Subcutaneous adipose tissue (tissue), 4 donors: ENCODE measurements around the gene CLK2. TPM values are rescaled to one million over a fixed set of nuclear protein-coding genes. Genes with fewer than 3 reads are reported as not detected.

Experiments
- total RNA-seq, 4 donors: library from RNA; depleted of rRNA; stranded (reverse); fragments of >200 nt; gene quantifications; one replicate each; pipeline ENCODE4 v1.1.0, GENCODE V29; 2016
- TF ChIP-seq, protein P1 (sequence below): fragments of 450-650 bp; IDR thresholded peaks from one replicate; pipeline ENCODE4 v1.5.1; 2016; ENCODE audit warnings: low read depth, mild to moderate bottlenecking, control low read depth, antibody characterized with exemption, moderate library complexity

The CLK2 gene
- total RNA-seq, 4 donors from 2014 or later, result 23.5 to 36.7 (median 26.3) TPM

DNA sequence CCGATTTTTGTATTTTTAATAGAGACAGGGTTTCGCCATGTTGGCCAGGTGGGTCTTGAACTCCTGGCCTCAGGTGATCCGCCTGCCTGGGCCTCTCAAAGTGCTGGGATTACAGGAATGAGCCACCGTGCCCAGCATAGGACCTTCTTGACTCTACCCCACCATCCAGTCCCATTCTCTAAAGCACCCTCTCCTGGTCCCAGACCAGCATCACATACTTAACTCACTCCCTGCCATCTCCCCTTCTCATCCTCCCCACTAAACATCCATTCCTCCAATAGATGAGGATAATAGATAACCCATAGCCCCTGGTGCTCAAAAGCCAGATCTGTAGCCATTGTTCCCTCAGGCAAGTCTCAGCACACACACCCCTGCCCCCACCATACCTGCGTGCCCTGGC is 20.1 kb downstream of the CLK2 start:
- TF ChIP-seq, protein P1, sequence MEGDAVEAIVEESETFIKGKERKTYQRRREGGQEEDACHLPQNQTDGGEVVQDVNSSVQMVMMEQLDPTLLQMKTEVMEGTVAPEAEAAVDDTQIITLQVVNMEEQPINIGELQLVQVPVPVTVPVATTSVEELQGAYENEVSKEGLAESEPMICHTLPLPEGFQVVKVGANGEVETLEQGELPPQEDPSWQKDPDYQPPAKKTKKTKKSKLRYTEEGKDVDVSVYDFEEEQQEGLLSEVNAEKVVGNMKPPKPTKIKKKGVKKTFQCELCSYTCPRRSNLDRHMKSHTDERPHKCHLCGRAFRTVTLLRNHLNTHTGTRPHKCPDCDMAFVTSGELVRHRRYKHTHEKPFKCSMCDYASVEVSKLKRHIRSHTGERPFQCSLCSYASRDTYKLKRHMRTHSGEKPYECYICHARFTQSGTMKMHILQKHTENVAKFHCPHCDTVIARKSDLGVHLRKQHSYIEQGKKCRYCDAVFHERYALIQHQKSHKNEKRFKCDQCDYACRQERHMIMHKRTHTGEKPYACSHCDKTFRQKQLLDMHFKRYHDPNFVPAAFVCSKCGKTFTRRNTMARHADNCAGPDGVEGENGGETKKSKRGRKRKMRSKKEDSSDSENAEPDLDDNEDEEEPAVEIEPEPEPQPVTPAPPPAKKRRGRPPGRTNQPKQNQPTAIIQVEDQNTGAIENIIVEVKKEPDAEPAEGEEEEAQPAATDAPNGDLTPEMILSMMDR, result no peak

DNA sequence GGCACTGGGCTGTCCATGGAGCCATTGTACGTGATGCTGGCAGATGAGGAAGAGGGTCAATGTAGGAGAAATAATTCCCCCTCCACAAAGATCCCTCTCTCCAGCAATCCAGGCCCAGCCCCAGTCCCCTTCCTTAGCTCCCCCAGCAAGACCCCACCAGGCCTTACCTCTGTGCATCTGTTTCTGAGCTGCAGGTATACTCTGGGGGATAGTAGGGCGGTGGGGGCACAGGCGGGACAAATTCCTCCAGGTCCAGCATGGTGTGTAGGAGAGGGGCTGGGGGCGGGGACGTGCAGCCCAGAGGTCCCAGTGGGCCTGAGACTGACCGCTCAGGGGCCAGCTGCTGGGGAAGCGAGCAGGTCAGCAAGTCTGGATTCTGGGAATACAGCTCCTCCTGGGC is 21.7 kb downstream of the CLK2 start:
- TF ChIP-seq, protein P1, result no peak

DNA sequence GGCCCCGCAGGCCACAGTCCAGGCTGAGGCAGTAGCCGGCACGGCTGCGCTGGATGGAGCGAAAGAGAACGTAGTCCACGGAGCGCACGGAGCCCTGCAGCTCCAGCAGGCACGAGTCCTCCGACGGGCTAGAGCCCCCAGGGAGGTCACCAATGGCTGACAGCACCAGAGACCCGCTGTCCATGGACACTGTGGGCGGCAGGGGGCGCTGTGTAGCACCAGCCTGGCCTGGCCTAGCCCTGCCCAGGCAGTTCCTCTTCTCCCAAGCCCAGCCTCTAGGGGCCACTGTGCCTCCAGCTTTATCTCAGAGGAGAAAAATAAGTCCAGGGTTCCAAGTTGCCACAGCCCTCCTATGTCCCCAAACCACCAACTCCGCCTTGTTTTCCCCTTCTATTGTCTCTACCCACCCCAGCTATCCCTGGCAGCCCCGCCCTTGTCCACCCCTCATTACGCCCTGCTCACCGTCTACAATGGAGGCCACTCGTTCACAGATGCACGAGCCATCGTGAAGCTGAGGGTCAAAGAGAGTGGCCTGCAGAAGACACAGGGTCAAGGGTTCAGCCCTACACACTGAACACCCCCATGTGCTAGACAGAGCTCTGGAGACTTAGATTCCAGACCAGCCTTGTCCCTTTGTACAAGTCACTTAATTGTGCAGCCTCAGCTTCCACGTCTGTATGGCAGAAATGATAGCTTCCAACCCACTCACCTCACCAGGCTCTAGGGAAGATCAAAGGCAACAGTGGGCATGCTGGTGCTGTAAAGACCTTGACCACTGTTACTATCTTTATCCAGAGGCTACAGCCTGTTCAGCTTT is 22.5 kb downstream of the CLK2 start:
- TF ChIP-seq, protein P1, result no peak

DNA sequence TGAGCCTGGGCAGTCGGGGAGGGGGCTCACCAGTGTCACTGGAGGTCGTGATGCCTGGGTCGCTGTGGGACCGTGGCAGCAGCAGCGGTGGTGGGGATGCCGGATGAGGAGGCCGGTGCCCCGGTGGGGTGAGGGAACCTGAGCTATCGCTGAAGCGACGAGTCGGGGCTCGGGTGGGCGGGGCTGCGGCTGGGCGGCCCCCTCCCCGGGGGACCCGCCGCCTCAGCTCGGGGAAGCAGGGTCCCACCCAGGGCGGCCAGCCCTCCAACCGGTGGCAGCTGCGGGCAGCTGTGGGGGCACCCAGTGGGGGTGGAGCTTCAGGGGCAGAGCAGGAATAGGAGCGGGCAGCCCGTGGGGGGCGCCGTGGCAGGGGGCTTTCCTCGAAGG is 23.1 kb downstream of the CLK2 start:
- TF ChIP-seq, protein P1, result no peak

DNA sequence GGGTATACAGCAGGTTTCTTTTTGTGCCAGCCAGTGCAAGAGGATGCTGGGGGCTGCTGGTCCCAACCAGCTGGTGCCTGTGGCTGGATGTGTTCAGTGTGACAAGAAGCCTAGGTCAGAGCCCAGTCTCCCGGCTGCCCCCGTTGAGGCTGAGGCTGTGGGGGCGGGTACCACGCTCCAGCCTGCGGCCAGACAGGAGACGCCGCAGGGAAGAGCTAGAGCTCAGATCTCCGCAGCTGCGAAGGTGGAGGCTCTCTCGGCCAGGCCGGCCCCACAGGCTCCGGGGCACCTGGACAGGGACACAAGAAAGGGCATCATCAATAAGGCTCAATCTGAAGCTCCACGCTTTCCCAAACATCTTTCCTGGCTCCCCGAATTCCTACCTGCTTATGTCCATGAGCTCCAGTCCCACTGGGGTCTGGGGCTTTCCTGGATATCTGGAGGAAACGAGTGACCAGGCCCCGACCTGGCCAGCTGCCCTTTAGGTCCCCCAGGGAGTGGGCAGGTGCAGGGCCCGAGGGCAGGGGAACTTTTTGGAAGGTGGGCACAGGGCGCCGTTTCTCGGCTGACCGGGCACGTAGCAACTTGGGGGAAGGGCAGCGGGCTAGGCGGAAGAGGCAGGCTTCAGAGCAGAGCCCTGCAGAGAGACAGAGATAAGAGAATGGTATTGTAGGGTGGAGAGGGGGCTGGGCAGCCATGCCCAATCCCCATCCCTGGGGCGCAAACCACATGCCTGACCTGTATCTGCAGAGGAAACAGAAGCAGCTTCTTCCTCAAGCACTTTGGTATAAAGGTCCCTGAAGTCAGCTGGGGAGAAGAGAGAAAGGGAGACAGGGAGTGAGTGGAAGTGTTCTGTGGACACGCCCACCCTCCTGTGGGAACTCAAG is 25.4 kb downstream of the CLK2 start:
- TF ChIP-seq, protein P1, result no peak

DNA sequence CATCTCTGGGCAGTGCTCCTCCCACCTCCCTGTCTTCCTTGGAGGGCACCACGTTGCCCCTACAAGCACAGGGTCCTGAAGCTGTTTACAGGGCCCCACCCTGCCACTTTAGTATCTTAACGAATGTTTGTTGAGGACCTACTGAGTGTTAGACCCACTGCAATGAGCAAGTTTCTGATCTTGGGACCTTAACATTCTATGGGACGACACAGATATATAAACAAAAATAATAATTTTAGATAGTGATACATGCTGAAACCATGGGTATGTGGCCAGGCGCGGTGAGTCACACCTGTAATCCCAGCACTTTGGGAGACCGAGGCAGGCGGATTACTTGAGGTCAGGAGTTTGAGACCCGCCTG is 28.2 kb downstream of the CLK2 start:
- TF ChIP-seq, protein P1, result no peak
